Neuron (in vitro differentiated cells): Measurements from ENCODE around the gene SLC39A9.

Experiments
- H2AFZ ChIP-seq: one replicate; pipeline ENCODE4 v1.6.1; 2013; ENCODE audit warnings: low read depth, mild to moderate bottlenecking, inconsistent platforms, low read length, moderate library complexity
- H3K27me3 ChIP-seq: one replicate; pipeline ENCODE4 v1.6.1; 2013; ENCODE audit warnings: low read length; ENCODE audit not compliant: insufficient read depth
- H3K36me3 ChIP-seq: one replicate; pipeline ENCODE4 v1.6.1; 2013; ENCODE audit warnings: low read length; ENCODE audit not compliant: insufficient read depth
- H3K4me1 ChIP-seq: one replicate; pipeline ENCODE4 v1.6.1; 2013; ENCODE audit warnings: low read length; ENCODE audit not compliant: insufficient read depth
- H3K4me3 ChIP-seq: 2 replicates; pipeline ENCODE4 v1.5.1; 2013; ENCODE audit warnings: mild to moderate bottlenecking, low read length, moderate library complexity
- H3K9me3 ChIP-seq: one replicate; pipeline ENCODE4 v1.6.1; 2013; ENCODE audit warnings: low read length

SLC39A9 gene

DNA sequence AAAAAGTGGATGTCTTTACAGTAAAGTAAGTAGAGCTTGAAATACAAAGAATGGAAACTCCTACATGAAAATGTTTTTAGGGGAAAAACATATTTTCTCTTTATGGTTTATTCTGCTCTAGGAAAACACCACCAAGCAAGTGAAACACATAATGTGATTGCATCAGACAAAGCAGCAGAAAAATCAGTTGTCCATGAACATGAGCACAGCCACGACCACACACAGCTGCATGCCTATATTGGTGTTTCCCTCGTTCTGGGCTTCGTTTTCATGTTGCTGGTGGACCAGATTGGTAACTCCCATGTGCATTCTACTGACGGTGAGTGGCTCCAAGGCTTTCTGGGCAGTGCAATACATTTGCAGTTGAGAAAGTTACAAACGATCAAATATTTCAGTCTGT, 43.5 kb downstream of the SLC39A9 start:
- peaks cover 8% of the 10 kb centered on the region for H3K36me3 ChIP-seq
- H3K4me3 ChIP-seq: no peak overlapping the region

DNA sequence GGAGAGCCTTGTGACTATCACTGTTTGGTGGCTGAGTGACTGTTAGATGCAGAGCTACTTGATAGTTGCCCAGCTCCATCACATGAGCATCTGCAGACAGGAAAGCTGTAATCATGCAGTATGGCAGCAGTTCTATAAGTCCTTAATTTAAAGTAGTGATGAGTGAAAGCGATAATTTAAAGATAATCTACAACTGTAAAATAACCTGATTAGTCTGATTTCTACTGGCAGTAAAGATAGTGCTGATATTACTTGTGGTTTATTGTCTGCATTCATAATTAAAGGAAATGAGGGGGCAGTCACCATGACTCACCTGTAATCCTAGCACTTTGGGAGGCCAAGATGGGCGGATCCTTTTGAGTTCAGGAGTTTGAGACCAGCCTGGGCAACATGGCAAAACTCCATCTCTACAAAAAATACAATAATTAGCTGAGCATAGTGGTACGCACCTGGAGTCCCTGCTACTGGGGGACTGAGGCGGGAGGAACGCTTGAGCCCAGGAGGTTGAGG, 44.9 kb downstream of the SLC39A9 start:
- Histone ChIP-seq H3K4me3 (no peak overlapping the region), H3K27me3 (no peaks in the 10 kb centered on the region), H3K36me3 (peaks cover 8% of the 10 kb centered on the region), H3K4me1 (no peaks in the 10 kb centered on the region), H3K9me3 (peaks cover 2% of the 10 kb centered on the region), H2AFZ (no peak overlapping the region)

More for the DNA sequence above, 43.5 kb downstream of the SLC39A9 start:
- Histone ChIP-seq H3K4me1 (no peaks in the 10 kb centered on the region), H3K9me3 (no peaks in the 10 kb centered on the region), H2AFZ (no peak overlapping the region), H3K27me3 (no peaks in the 10 kb centered on the region)

DNA sequence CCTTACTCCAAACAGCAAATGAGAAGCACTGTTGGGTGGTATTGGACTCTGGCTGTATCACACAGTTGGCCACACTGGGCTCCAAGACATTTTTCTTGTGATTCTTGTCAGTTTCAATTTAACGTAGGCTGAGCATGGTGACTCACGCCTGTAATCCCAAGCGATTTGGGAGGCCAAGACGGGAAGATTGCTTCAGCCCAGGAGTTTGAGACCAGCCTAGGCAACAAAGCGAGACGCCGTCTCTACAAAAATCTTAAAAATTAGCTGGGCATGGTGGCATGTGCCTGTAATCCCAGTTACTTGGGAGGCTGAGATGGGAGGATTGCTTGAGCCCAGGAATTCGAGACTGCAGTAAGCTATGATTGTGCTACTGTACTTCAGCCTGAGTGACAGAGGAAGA, 50.7 kb downstream of the SLC39A9 start:
- Histone ChIP-seq H3K36me3 (peaks cover 11% of the 10 kb centered on the region), H3K4me3 (no peak overlapping the region), H3K27me3 (no peaks in the 10 kb centered on the region), H3K9me3 (peaks cover 5% of the 10 kb centered on the region), H3K4me1 (no peaks in the 10 kb centered on the region), H2AFZ (no peak overlapping the region)

DNA sequence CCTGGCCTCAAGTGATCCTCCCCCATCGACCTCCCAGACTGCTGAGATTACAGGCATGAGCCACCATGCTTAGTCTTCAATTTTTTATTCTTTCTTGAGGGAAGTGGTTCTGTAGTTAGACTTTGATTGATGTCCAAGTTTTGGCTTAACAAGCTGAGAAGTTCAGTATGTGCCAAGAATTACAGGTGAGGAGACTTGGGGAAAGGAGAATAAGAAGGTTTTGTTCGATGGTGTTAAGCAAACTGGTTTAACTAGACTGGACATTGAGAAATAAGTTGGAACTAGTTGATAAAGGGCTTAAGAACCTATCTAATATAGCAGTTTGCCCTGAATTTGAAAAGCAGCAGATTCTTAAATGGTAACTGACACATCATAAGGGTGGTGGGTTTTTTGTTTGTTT, 53.4 kb downstream of the SLC39A9 start:
- H3K27me3 ChIP-seq: no peaks in the 10 kb centered on the region
- no peaks in the 10 kb centered on the region for H3K4me1 ChIP-seq
- no peak overlapping the region for H3K4me3 ChIP-seq
- peaks cover 30% of the 10 kb centered on the region for H3K36me3 ChIP-seq
- H3K9me3 ChIP-seq: peaks cover 5% of the 10 kb centered on the region
- H2AFZ ChIP-seq: no peak overlapping the region

DNA sequence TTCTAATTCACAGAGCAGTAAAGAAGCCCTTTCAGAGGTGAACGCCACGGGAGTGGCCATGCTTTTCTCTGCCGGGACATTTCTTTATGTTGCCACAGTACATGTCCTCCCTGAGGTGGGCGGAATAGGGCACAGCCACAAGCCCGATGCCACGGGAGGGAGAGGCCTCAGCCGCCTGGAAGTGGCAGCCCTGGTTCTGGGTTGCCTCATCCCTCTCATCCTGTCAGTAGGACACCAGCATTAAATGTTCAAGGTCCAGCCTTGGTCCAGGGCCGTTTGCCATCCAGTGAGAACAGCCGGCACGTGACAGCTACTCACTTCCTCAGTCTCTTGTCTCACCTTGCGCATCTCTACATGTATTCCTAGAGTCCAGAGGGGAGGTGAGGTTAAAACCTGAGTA, 59.9 kb downstream of the SLC39A9 start:
- H3K4me1 ChIP-seq: no peaks in the 10 kb centered on the region
- H3K4me3 ChIP-seq: no peak overlapping the region
- no peaks in the 10 kb centered on the region for H3K9me3 ChIP-seq
- H3K27me3 ChIP-seq: no peaks in the 10 kb centered on the region
- H2AFZ ChIP-seq: no peak overlapping the region
- H3K36me3 ChIP-seq: peaks cover 47% of the 10 kb centered on the region

DNA sequence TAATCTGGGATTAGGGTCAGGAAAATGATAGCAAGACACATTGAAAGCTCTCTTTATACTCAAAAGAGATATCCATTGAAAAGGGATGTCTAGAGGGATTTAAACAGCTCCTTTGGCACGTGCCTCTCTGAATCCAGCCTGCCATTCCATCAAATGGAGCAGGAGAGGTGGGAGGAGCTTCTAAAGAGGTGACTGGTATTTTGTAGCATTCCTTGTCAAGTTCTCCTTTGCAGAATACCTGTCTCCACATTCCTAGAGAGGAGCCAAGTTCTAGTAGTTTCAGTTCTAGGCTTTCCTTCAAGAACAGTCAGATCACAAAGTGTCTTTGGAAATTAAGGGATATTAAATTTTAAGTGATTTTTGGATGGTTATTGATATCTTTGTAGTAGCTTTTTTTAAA, 60.6 kb downstream of the SLC39A9 start:
- Histone ChIP-seq H3K36me3 (peaks cover 46% of the 10 kb centered on the region), H3K4me3 (no peak overlapping the region), H2AFZ (no peak overlapping the region), H3K4me1 (no peaks in the 10 kb centered on the region), H3K9me3 (no peaks in the 10 kb centered on the region), H3K27me3 (no peaks in the 10 kb centered on the region)

DNA sequence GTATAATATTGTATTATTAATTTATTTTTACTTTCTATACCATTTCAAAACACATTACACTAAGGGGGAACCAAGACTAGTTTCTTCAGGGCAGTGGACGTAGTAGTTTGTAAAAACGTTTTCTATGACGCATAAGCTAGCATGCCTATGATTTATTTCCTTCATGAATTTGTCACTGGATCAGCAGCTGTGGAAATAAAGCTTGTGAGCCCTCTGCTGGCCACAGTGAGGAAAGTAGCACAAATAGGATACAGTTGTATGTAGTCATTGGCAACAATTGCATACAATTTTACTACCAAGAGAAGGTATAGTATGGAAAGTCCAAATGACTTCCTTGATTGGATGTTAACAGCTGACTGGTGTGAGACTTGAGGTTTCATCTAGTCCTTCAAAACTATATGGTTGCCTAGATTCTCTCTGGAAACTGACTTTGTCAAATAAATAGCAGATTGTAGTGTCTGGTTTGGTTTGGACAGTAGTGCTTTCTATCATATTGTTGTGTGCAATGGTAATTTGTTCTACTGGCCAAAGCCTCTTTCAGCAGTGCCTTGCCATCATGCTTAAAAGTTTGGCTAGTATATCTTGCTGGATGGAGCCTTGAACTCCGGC, 61.7 kb downstream of the SLC39A9 start:
- no peaks in the 10 kb centered on the region for H3K27me3 ChIP-seq
- no peaks in the 10 kb centered on the region for H3K9me3 ChIP-seq
- no peaks in the 10 kb centered on the region for H3K4me1 ChIP-seq
- peaks cover 42% of the 10 kb centered on the region for H3K36me3 ChIP-seq
- H2AFZ ChIP-seq: no peak overlapping the region
- H3K4me3 ChIP-seq: no peak overlapping the region

DNA sequence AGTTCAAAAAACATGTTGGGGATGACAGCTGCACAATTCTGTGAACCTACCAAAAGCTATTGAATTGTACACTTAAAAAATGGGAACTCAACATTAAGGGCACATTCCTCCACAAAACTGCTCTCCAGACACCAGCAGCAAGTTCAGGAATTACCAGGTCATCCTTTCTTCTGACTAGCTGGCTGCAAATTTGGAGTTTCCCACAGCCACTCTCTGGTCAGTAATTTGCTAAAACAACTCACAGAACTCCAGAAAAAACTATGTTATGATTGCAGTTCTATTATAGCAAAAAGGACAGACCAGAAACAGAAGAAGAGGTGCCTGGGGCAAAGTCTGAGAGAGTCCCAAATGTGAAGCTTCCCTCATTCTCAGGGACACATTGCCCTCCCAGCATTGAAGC, 65.9 kb downstream of the SLC39A9 start:
- no peaks in the 10 kb centered on the region for H3K27me3 ChIP-seq
- peaks cover 16% of the 10 kb centered on the region for H3K36me3 ChIP-seq
- H2AFZ ChIP-seq: no peak overlapping the region
- H3K4me1 ChIP-seq: no peaks in the 10 kb centered on the region
- no peak overlapping the region for H3K4me3 ChIP-seq
- H3K9me3 ChIP-seq: no peaks in the 10 kb centered on the region

DNA sequence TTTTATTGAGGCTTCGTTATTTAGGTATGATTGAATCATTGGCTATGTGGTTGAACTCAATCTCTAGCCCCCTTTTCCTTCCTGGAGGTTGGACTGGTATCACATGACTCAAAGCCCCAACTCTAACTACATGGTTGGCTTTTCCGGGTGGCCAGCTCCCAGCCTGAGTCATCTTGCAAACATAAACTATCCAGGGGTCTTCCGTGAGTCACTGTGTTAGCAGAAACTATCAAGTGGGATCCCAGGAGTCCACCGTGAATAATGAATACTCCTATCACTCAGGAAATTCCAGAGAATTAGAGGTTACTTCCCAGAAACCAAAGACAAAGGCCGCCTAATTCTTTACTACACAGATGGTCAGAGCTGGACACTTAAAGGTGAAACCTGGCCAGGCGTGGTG, 66.3 kb downstream of the SLC39A9 start:
- Histone ChIP-seq H3K9me3 (no peaks in the 10 kb centered on the region), H3K27me3 (no peaks in the 10 kb centered on the region), H2AFZ (no peak overlapping the region), H3K4me3 (no peak overlapping the region), H3K36me3 (peaks cover 16% of the 10 kb centered on the region), H3K4me1 (no peaks in the 10 kb centered on the region)

DNA sequence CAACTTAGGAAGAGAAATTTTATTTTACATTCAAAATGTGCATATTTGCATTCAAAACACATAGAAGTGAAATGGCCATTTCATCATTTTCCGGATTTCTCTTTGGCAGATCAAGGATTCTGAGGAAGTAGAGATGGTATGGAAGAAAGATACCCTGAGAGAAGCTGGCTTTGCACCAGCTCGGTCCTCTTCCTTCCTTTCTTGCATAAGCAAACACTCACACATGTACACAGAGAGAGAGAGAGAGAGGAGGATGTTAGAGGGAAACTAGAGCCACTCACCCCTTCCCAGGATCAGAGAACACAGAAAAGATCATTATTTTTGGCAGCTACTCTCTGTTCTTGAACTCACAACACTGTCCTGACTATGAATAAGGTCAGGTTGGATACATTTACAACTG, 70.5 kb downstream of the SLC39A9 start:
- peaks cover 2% of the 10 kb centered on the region for H3K36me3 ChIP-seq
- no peak overlapping the region for H3K4me3 ChIP-seq
- no peaks in the 10 kb centered on the region for H3K27me3 ChIP-seq
- H3K4me1 ChIP-seq: no peaks in the 10 kb centered on the region
- H3K9me3 ChIP-seq: no peaks in the 10 kb centered on the region
- H2AFZ ChIP-seq: no peak overlapping the region

DNA sequence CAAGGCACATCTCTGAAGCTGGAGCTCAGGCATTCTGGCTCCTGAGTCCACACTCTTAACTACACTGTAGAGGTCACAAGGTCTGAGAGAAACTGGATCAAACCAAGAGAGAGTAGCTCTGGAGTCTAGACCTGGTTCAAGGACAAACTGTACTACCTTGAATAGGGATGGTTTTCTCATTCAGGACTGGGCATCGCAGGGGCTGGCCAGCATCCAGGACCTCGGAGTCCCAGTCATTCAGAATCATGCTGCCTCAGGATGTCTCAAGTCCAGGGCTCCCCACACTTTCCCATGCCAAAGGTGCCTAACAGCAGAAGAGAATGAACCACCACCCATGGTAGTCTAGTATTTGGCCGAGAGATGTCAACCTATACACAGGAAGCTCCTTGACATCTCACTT, 72.9 kb downstream of the SLC39A9 start:
- no peak overlapping the region for H3K4me3 ChIP-seq
- H3K9me3 ChIP-seq: no peaks in the 10 kb centered on the region
- no peaks in the 10 kb centered on the region for H3K36me3 ChIP-seq
- H3K27me3 ChIP-seq: no peaks in the 10 kb centered on the region
- H2AFZ ChIP-seq: no peak overlapping the region
- H3K4me1 ChIP-seq: no peaks in the 10 kb centered on the region

DNA sequence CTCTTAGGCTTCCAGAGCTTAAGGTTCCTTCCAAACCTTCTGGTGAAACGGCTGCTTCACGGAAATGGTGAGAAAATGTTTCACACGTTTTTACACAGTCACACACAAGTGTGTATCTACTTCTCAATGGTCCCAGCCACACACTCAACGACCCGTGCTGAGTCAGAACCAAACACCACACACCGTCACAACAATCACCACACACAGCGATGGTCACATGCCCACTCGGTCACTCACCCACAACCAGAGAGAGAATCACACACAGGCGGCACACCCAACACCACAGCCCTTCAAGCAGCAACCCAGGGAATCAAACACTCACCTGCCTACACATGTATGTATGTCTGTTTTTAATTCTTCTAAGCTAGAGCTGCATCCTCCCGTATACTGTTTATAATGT, 73.4 kb downstream of the SLC39A9 start:
- no peaks in the 10 kb centered on the region for H3K4me1 ChIP-seq
- no peaks in the 10 kb centered on the region for H3K36me3 ChIP-seq

DNA sequence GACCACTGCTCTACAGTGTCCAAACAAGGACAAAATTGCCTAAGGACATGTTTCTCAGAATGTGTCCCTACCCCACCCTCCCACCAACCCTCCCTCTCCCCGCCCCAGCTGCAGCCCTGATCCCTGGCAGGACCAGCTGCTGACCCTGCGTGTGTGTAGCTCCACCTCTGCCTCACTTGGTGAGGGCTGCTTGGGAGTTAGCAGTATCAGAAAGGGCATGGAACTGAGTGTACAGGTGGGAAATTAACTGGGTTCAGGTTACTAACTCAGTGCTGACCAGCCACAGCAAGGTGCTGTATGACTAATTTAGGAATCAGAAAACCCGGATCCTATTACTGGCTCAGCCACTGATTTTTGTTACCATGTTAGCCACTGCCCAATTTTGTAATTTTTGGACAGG, 74.8 kb downstream of the SLC39A9 start:
- H3K4me1 ChIP-seq: no peaks in the 10 kb centered on the region
- no peaks in the 10 kb centered on the region for H3K27me3 ChIP-seq
- H3K4me3 ChIP-seq: no peak overlapping the region
- no peaks in the 10 kb centered on the region for H3K36me3 ChIP-seq
- no peaks in the 10 kb centered on the region for H3K9me3 ChIP-seq
- H2AFZ ChIP-seq: no peak overlapping the region

More for the DNA sequence above, 73.4 kb downstream of the SLC39A9 start:
- no peaks in the 10 kb centered on the region for H3K9me3 ChIP-seq
- no peaks in the 10 kb centered on the region for H3K27me3 ChIP-seq
- H3K4me3 ChIP-seq: no peak overlapping the region
- H2AFZ ChIP-seq: no peak overlapping the region

DNA sequence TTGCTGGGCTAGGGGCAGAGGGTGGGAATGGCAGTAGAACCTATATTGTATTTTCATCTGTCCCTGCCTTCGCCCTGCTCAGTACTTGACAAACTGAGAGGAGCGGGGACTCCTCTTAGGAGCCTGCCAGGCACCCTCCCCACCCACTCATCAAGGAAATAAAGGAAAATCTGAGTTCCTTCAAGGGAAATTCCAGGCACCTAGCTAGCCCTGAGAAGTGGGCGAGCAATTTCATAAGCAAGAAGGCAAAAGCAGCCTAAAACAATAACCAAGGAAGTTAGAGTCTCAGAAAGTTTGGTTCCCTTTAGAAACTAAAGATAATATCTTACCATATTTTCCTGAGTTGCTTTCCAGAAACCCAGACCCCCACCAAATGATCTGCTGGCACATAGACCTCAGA, 75.5 kb downstream of the SLC39A9 start:
- Histone ChIP-seq H3K4me1 (no peaks in the 10 kb centered on the region), H2AFZ (no peak overlapping the region), H3K4me3 (no peak overlapping the region), H3K36me3 (no peaks in the 10 kb centered on the region), H3K27me3 (no peaks in the 10 kb centered on the region), H3K9me3 (no peaks in the 10 kb centered on the region)
